Measurements from ENCODE around the gene LARGE1.

- TF ChIP-seq CTCF (IDR thresholded peaks at IDR 0.05; ENCODE audit: low read depth, low read length) (no peak), MYC (IDR thresholded peaks at IDR 0.05; ENCODE audit: low read depth, low read length) (no peak)
These were observed 204.9 kb downstream of the LARGE1 start for GRCh38 chr22:33715237-33715985.

All from NB4 (cell line).